ENCODE data around the gene DBF4B. TPM values are rescaled to one million over a fixed set of nuclear protein-coding genes. Genes with fewer than 3 reads are reported as not detected.

DBF4B gene
- polyA plus RNA-seq, 1 of the 3 experiments (the other 2 are of a cell fraction) = 8.3 TPM

DNA sequence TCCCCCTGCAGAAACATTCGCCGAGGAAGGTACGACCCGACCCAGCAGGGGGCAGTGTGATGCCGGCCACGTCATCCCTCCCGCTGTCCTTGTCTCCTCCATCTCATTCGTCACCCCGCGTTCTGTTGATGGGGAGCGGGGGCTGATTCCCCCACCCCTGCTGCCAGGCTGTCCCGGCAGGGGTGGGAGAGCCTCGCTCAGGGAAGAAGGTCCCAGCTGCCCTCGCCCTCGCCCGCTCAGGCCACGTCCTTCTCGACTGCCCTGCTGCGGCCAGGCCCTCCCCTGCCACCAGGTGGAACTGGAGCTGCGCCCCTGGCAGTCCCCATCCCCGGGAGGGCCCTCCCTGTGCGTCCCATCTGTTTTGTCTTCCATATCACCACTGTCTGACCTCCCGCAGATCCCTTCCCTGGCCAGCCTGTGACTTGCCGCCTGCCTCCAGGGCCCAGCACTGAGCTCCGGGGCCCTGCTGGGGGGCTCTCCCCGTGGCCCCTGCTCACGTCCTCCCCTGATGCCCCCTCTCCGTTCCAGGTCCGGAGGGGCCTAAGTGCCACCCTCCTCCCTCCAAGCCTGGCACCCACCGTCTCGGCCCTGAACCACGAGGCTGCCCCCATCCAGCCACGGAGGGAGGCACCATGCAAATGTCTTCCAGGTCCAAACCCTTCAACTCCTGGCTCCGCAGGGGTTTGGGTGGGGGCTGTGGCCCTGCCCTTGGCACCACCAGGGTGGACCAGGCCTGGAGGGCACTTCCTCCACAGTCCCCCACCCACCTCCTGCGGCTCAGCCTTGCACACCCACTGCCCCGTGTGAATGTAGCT is 71.0 kb downstream of the DBF4B start:
- 33% methylated on average over 21 of the region's 36 CpGs for WGBS (ENCODE audit: low lambda C conversion rate)

DNA sequence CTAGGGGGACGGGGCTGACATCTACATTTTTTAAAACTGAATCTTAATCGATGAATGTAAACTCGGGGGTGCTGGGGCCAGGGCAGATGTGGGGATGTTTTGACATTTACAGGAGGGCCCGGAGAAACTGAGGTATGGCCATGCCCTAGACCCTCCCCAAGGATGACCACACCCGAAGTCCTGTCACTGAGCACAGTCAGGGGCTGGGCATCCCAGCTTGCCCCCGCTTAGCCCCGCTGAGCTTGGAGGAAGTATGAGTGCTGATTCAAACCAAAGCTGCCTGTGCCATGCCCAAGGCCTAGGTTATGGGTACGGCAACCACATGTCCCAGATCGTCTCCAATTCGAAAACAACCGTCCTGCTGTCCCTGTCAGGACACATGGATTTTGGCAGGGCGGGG is 71.7 kb downstream of the DBF4B start:
- CTCF ChIA-PET = interaction anchor here (0.6 to 17.7 kb wide), 33 partner anchors 10 to 418 kb away, joined by 3 to 420 read pairs (median 9); partner anchors contain the start of genes ACBD4, ADAM11, DBF4B and EFTUD2
- Histone ChIP-seq H3K4me3 (ENCODE audit: low read depth in 2 of 2, low read length in 1 of 2) (no peak overlapping the region), H3K9ac (no peak overlapping the region), H3K36me3 (replicated peaks in 1 of 2; ENCODE audit: control insufficient read depth in 1 of 2, insufficient read depth in 2 of 2, low read length in 1 of 2) (no peaks in the 10 kb centered on the region), H3K27ac (ENCODE audit: low read depth in 2 of 2, low read length in 1 of 2) (no peak overlapping the region), H3F3A (replicated peaks; ENCODE audit: insufficient read depth) (no peaks in the 10 kb centered on the region), H3K27me3 (ENCODE audit: insufficient read depth) (no peaks in the 10 kb centered on the region), H3K79me2 (ENCODE audit: insufficient read depth) (no peaks in the 10 kb centered on the region), H4K20me1 (ENCODE audit: insufficient read depth) (no peaks in the 10 kb centered on the region), H2AFZ (ENCODE audit: low read depth) (no peak overlapping the region), H3K9me2 (no peaks in the 10 kb centered on the region), H3K9me3 (no peaks in the 10 kb centered on the region), H3K4me1 (ENCODE audit: control insufficient read depth in 1 of 2, insufficient read depth in 2 of 2, low read depth in 1 of 2, low read length in 1 of 2) (peaks cover 0 to 24% of the 10 kb centered on the region in 2 experiments; a peak in 1 of 4 replicates), H3K4me2 (no peak overlapping the region)
- POLR2A ChIA-PET = interaction anchor here (0.5 to 1.5 kb wide), 3 partner anchors 9 to 85 kb away, joined by 3 to 5 read pairs (median 3); no protein-coding TSS in a partner anchor
- DNase-seq = no peak
- 85% methylated on average over 11 of the region's 12 CpGs for WGBS (ENCODE audit: low lambda C conversion rate)
- TF ChIP-seq POLR2AphosphoS5 (IDR thresholded peaks at IDR 0.05; ENCODE audit: low read depth, low read length) = no peak
- no peak for TF ChIP-seq NRF1 (IDR thresholded peaks at IDR 0.05; ENCODE audit: low read depth, low read length)
- TF ChIP-seq, protein P1, sequence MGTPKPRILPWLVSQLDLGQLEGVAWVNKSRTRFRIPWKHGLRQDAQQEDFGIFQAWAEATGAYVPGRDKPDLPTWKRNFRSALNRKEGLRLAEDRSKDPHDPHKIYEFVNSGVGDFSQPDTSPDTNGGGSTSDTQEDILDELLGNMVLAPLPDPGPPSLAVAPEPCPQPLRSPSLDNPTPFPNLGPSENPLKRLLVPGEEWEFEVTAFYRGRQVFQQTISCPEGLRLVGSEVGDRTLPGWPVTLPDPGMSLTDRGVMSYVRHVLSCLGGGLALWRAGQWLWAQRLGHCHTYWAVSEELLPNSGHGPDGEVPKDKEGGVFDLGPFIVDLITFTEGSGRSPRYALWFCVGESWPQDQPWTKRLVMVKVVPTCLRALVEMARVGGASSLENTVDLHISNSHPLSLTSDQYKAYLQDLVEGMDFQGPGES (IDR thresholded peaks at IDR 0.05; ENCODE audit: low read depth, low read length) = no peak
- TF ChIP-seq YY1 (IDR thresholded peaks at IDR 0.05; ENCODE audit: low read depth) = no peak
- no peak for TF ChIP-seq ELF1 (IDR thresholded peaks at IDR 0.05)
- no peak for TF ChIP-seq EP300 (IDR thresholded peaks at IDR 0.05; ENCODE audit: borderline replicate concordance in 1 of 2, low read depth in 1 of 2, low read length in 1 of 2)
- TF ChIP-seq, protein P2, sequence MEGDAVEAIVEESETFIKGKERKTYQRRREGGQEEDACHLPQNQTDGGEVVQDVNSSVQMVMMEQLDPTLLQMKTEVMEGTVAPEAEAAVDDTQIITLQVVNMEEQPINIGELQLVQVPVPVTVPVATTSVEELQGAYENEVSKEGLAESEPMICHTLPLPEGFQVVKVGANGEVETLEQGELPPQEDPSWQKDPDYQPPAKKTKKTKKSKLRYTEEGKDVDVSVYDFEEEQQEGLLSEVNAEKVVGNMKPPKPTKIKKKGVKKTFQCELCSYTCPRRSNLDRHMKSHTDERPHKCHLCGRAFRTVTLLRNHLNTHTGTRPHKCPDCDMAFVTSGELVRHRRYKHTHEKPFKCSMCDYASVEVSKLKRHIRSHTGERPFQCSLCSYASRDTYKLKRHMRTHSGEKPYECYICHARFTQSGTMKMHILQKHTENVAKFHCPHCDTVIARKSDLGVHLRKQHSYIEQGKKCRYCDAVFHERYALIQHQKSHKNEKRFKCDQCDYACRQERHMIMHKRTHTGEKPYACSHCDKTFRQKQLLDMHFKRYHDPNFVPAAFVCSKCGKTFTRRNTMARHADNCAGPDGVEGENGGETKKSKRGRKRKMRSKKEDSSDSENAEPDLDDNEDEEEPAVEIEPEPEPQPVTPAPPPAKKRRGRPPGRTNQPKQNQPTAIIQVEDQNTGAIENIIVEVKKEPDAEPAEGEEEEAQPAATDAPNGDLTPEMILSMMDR (IDR thresholded peaks at IDR 0.05) = no peak
- no peak for TF ChIP-seq FOXM1 (IDR thresholded peaks at IDR 0.05; ENCODE audit: low read depth)
- no peak for TF ChIP-seq GATA2 (CRISPR knock-in tag; IDR thresholded peaks at IDR 0.05)
- TF ChIP-seq NFIC (IDR thresholded peaks at IDR 0.05; ENCODE audit: borderline replicate concordance) = no peak
- no peak for TF ChIP-seq CHD2 (IDR thresholded peaks at IDR 0.05; ENCODE audit: low read length, partially characterized antibody)
- TF ChIP-seq FOSL2 (IDR thresholded peaks at IDR 0.05; ENCODE audit: borderline replicate concordance, low read depth) = no peak

More for the DNA sequence above, 71.0 kb downstream of the DBF4B start:
- peaks cover 0 to 30% of the 10 kb centered on the region in 2 experiments; a peak in 1 of 4 replicates for H3K4me1 ChIP-seq (ENCODE audit: control insufficient read depth in 1 of 2, insufficient read depth in 2 of 2, low read depth in 1 of 2, low read length in 1 of 2)
- peak overlapping the region; percentile 90 for H2AFZ ChIP-seq (ENCODE audit: low read depth)
- H3K79me2 ChIP-seq (ENCODE audit: insufficient read depth) = no peaks in the 10 kb centered on the region
- no peaks in the 10 kb centered on the region for H3F3A ChIP-seq (replicated peaks; ENCODE audit: insufficient read depth)
- H3K36me3 ChIP-seq (replicated peaks in 1 of 2; ENCODE audit: control insufficient read depth in 1 of 2, insufficient read depth in 2 of 2, low read length in 1 of 2) = no peaks in the 10 kb centered on the region
- H3K4me3 ChIP-seq (ENCODE audit: low read depth in 2 of 2, low read length in 1 of 2) = peak overlapping the region; percentile 47 to 65
- peak overlapping the region; percentile 56; the same call in 1 of the 2 replicates for H3K9ac ChIP-seq
- no peaks in the 10 kb centered on the region for H3K27me3 ChIP-seq (ENCODE audit: insufficient read depth)
- ChIA-PET CTCF (interaction anchor here (0.6 to 17.7 kb wide), 48 partner anchors 10 to 418 kb away, joined by 3 to 420 read pairs (median 6); partner anchors contain the start of genes ACBD4, ADAM11, DBF4B and EFTUD2), POLR2A (interaction anchor here (0.7 to 1.5 kb wide), 3 partner anchors 8 to 273 kb away, joined by 3 to 5 read pairs (median 3); no protein-coding TSS in a partner anchor)
- H4K20me1 ChIP-seq (ENCODE audit: insufficient read depth) = no peaks in the 10 kb centered on the region
- H3K9me2 ChIP-seq = no peaks in the 10 kb centered on the region
- no peaks in the 10 kb centered on the region for H3K9me3 ChIP-seq
- peak overlapping the region; percentile 16 to 20; a peak in 1 of 4 replicates for H3K27ac ChIP-seq (ENCODE audit: low read depth in 2 of 2, low read length in 1 of 2)
- DNase-seq = peak; percentile 91
- H3K4me2 ChIP-seq = peak overlapping the region; percentile 84; the same call in 1 of the 2 replicates
- TF ChIP-seq JUND (IDR thresholded peaks at IDR 0.05) (no peak), TEAD4 (IDR thresholded peaks at IDR 0.05; ENCODE audit: borderline replicate concordance, insufficient read depth) (no peak), SMC3 (IDR thresholded peaks at IDR 0.05; ENCODE audit: low read depth, low read length) (peak; percentile 55), CHD2 (IDR thresholded peaks at IDR 0.05; ENCODE audit: low read length, partially characterized antibody) (peak; percentile 12), RAD21 (IDR thresholded peaks at IDR 0.05; ENCODE audit: low read length) (peak; percentile 75), MEF2A (IDR thresholded peaks at IDR 0.05; ENCODE audit: borderline replicate concordance, low read depth) (no peak), GATA2 (CRISPR knock-in tag; IDR thresholded peaks at IDR 0.05) (peak; percentile 91), MXI1 (IDR thresholded peaks at IDR 0.05; ENCODE audit: low read depth, low read length) (0 out of 2 replicates have a peak, but pooled peaks have one; percentile 34), FOSL2 (IDR thresholded peaks at IDR 0.05; ENCODE audit: borderline replicate concordance, low read depth) (no peak; the same call in 1 of the 2 replicates), SIN3A (IDR thresholded peaks at IDR 0.05; ENCODE audit: borderline replicate concordance, low read depth, low read length) (peak; percentile 60; the same call in 1 of the 2 replicates), FOXM1 (IDR thresholded peaks at IDR 0.05; ENCODE audit: low read depth) (no peak), NFIC (IDR thresholded peaks at IDR 0.05; ENCODE audit: borderline replicate concordance) (no peak)
- TF ChIP-seq, protein P3, sequence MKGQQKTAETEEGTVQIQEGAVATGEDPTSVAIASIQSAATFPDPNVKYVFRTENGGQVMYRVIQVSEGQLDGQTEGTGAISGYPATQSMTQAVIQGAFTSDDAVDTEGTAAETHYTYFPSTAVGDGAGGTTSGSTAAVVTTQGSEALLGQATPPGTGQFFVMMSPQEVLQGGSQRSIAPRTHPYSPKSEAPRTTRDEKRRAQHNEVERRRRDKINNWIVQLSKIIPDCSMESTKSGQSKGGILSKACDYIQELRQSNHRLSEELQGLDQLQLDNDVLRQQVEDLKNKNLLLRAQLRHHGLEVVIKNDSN (IDR thresholded peaks at IDR 0.05; ENCODE audit: borderline replicate concordance, low read depth) = no peak
- TF ChIP-seq, protein P2 (IDR thresholded peaks at IDR 0.05) = peak; percentile 96
